ENCODE results near the gene NEBL. TPM values are rescaled to one million over a fixed set of nuclear protein-coding genes. Genes with fewer than 3 reads are reported as not detected.

Gene NEBL
- total and polyA plus RNA-seq, 9 of the 15 experiments (the other 6 are each of a cell fraction or from before 2014, with no cell fraction given) = 0.82 to 14.6 (median 9.8) TPM

DNA sequence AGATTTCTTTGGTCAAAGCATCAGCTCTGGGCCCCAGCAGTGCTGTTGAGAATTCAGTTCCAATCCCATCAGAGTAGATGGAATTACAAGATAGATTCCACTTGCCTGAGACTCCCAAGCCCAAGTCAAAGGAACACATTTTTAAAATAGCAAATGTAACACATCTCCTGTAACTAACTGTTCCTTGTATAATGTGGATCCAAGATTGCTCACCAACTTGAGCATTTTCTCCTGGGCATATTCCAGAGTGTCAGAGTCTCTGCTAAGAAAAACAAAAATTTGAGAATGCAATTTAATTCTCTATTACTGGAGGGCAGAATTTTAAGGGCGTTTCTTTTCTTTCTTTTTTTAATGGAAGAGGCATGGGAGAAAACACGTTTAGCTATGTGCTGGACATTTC, 136.7 kb downstream of the NEBL start:
- TF ChIP-seq COPS2 (conservative IDR thresholded peaks at IDR 0.05) = no peak
- TF ChIP-seq, protein P1, sequence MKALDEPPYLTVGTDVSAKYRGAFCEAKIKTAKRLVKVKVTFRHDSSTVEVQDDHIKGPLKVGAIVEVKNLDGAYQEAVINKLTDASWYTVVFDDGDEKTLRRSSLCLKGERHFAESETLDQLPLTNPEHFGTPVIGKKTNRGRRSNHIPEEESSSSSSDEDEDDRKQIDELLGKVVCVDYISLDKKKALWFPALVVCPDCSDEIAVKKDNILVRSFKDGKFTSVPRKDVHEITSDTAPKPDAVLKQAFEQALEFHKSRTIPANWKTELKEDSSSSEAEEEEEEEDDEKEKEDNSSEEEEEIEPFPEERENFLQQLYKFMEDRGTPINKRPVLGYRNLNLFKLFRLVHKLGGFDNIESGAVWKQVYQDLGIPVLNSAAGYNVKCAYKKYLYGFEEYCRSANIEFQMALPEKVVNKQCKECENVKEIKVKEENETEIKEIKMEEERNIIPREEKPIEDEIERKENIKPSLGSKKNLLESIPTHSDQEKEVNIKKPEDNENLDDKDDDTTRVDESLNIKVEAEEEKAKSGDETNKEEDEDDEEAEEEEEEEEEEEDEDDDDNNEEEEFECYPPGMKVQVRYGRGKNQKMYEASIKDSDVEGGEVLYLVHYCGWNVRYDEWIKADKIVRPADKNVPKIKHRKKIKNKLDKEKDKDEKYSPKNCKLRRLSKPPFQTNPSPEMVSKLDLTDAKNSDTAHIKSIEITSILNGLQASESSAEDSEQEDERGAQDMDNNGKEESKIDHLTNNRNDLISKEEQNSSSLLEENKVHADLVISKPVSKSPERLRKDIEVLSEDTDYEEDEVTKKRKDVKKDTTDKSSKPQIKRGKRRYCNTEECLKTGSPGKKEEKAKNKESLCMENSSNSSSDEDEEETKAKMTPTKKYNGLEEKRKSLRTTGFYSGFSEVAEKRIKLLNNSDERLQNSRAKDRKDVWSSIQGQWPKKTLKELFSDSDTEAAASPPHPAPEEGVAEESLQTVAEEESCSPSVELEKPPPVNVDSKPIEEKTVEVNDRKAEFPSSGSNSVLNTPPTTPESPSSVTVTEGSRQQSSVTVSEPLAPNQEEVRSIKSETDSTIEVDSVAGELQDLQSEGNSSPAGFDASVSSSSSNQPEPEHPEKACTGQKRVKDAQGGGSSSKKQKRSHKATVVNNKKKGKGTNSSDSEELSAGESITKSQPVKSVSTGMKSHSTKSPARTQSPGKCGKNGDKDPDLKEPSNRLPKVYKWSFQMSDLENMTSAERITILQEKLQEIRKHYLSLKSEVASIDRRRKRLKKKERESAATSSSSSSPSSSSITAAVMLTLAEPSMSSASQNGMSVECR (CRISPR knock-in tag; IDR thresholded peaks at IDR 0.05) = no peak
- TF ChIP-seq, protein P2, sequence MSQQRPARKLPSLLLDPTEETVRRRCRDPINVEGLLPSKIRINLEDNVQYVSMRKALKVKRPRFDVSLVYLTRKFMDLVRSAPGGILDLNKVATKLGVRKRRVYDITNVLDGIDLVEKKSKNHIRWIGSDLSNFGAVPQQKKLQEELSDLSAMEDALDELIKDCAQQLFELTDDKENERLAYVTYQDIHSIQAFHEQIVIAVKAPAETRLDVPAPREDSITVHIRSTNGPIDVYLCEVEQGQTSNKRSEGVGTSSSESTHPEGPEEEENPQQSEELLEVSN (IDR thresholded peaks at IDR 0.05; ENCODE audit: borderline replicate concordance in 1 of 2, extremely low read depth in 1 of 2, insufficient read depth in 1 of 2, insufficient read length in 1 of 2, low read depth in 1 of 2, low read length in 1 of 2, poor library complexity in 1 of 2, severe bottlenecking in 1 of 2) = no peak
- FAIRE-seq (no peak), DNase-seq (ENCODE audit: extremely low read depth in 1 of 4, low spot score in 3 of 4) (no peak), ATAC-seq (no peak)
- in situ Hi-C loops (cut with MboI) = no loop called here
- Histone ChIP-seq H4K20me1 (replicated peaks; ENCODE audit: control insufficient read depth, insufficient read depth, low read length) (no peaks in the 10 kb centered on the region), H3K27me3 (ENCODE audit: control insufficient read depth in 2 of 2, insufficient read depth in 2 of 2, low read length in 2 of 2) (no peaks in the 10 kb centered on the region), H3K79me2 (ENCODE audit: control insufficient read depth, insufficient read depth, low read length) (no peaks in the 10 kb centered on the region), H3K4me2 (ENCODE audit: insufficient read depth, low read length) (no peak overlapping the region), H3K9me1 (ENCODE audit: control insufficient read depth, insufficient read depth, low read length) (no peaks in the 10 kb centered on the region), H3K4me1 (replicated peaks in 1 of 2; ENCODE audit: control insufficient read depth in 2 of 2, insufficient read depth in 2 of 2, low read length in 2 of 2) (no peaks in the 10 kb centered on the region), H3K4me3 (no peak overlapping the region), H3K9ac (ENCODE audit: insufficient read depth in 1 of 2, low read depth in 2 of 2, low read length in 2 of 2) (no peak overlapping the region), H3K36me3 (ENCODE audit: control insufficient read depth, insufficient read depth, low read length) (no peaks in the 10 kb centered on the region), H3K27ac (ENCODE audit: extremely low read depth, low read depth, low read length) (no peak overlapping the region), H3K9me3 (replicated peaks; ENCODE audit: control insufficient read depth, insufficient read depth, low read depth, low read length) (no peaks in the 10 kb centered on the region), H2AFZ (ENCODE audit: low read depth, low read length) (no peak overlapping the region)
- intact Hi-C loops (cut with micrococcal nuclease) = no loop called here
- POLR2A ChIA-PET = no interaction called here
- no TSS peak for BruUV-seq (replicated peaks)
- 0% methylated on average over 2 of the region's 2 CpGs for WGBS (ENCODE audit: insufficient coverage, low coverage, missing lambda C conversion rate)
- CTCF ChIA-PET (ENCODE audit: low intra/inter-chr PET ratio) = no interaction called here
